Measurements from ENCODE around the gene ITGB4. TPM values are rescaled to one million over a fixed set of nuclear protein-coding genes. Genes with fewer than 3 reads are reported as not detected.

ITGB4 gene
- total RNA-seq, 1 experiment from 2014 or later, result 568 TPM

DNA sequence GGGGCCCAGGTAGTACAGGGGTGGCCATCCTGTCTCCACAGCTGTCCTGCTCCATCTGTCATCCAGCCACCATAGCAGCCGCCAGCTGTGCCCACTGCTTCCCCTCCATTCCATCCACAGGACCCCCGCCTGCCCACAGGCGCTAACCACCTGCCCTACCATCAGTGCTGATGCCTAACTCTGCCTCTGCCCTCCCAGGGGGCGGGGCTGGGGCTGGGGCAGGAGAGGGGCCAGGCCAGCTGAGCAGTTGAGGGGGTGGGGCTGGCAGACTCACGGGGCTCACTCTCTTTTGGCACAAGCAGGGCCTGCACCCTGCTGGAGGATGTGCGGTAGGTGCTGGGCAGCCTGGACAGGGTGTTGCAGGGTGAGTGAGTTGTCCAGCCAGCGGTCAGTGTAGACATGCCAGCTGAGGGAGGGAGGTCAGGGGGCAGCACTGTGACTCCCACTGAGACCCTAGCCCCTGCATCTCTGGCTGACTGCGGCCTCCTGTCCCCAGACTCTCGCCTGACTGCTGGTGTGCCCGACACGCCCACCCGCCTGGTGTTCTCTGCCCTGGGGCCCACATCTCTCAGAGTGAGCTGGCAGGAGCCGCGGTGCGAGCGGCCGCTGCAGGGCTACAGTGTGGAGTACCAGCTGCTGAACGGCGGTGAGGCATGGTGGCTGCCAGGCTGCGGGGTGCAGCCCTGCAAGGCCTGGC is 34.1 kb downstream of the ITGB4 start:
- ChIA-PET CTCF (interaction anchor here (1.0 kb wide), 1 partner anchor 154 kb away, joined by 3 read pairs; no protein-coding TSS in a partner anchor), RAD21 (ENCODE audit: low non-redundant PET in 1 of 2, low total read pairs in 2 of 2, uncharacterized antibody in 2 of 2, unreplicated experiment in 2 of 2) (no interaction called here), POLR2A (no interaction called here)
- no TSS peak for BruUV-seq (replicated peaks)
- TF ChIP-seq POLR2AphosphoS5 (IDR thresholded peaks at IDR 0.05; ENCODE audit: low read depth, low read length) (peak; percentile 42), ATF3 (IDR thresholded peaks at IDR 0.05) (no peak), RAD21 (IDR thresholded peaks at IDR 0.05; ENCODE audit: low read depth) (no peak), SP1 (IDR thresholded peaks at IDR 0.05; ENCODE audit: low read depth) (no peak), SIN3A (IDR thresholded peaks at IDR 0.05; ENCODE audit: low read depth) (no peak), EGR1 (IDR thresholded peaks at IDR 0.05; ENCODE audit: low read depth) (no peak), JUND (IDR thresholded peaks at IDR 0.05) (no peak)
- H3K4me1 ChIP-seq (ENCODE audit: control insufficient read depth in 1 of 2, insufficient read depth in 2 of 2, low read length in 2 of 2), result peaks cover 0 to 6% of the 10 kb centered on the region in 2 experiments; a peak in 1 of 4 replicates
- no peaks in the 10 kb centered on the region for H3K79me2 ChIP-seq (ENCODE audit: insufficient read depth, low read length)
- peaks cover 20 to 73% of the 10 kb centered on the region in 2 experiments for H3K36me3 ChIP-seq (ENCODE audit: control insufficient read depth in 1 of 2, insufficient read depth in 2 of 2, low read length in 2 of 2)
- no peaks in the 10 kb centered on the region for H3K27me3 ChIP-seq (ENCODE audit: insufficient read depth, low read length)
- H3K9ac ChIP-seq (ENCODE audit: low read length), result no peak overlapping the region
- no peaks in the 10 kb centered on the region for H3K9me2 ChIP-seq (ENCODE audit: insufficient read depth)
- H2AFZ ChIP-seq (ENCODE audit: low read depth, low read length, poor library complexity, severe bottlenecking), result no peak overlapping the region
- peak; percentile 11 for ATAC-seq
- no peak for DNase-seq (ENCODE audit: low read depth, low spot score)
- no peak overlapping the region for H3K4me2 ChIP-seq (ENCODE audit: low read length)
- H3K9me3 ChIP-seq (ENCODE audit: control insufficient read depth in 1 of 2, insufficient read depth in 1 of 2, low read depth in 1 of 2, low read length in 2 of 2), result no peaks in the 10 kb centered on the region
- H3K27ac ChIP-seq (ENCODE audit: low read depth, low read length), result no peak overlapping the region; the same call in 1 of the 2 replicates
- H4K20me1 ChIP-seq (ENCODE audit: insufficient read depth), result no peaks in the 10 kb centered on the region
- intact Hi-C loops (cut with micrococcal nuclease), result loop anchor here (10.0 kb wide), 1 partner anchor 331 kb away; no protein-coding TSS in a partner anchor
- no peak overlapping the region for H3K4me3 ChIP-seq (replicated peaks in 1 of 2; ENCODE audit: low read depth in 1 of 2, low read length in 2 of 2)

- Histone ChIP-seq H3K36me3 (ENCODE audit: control insufficient read depth in 1 of 2, insufficient read depth in 2 of 2, low read length in 2 of 2) (peaks cover 15 to 67% of the 10 kb centered on the region in 2 experiments; a peak in 3 of 4 replicates), H3K9me3 (ENCODE audit: control insufficient read depth in 1 of 2, insufficient read depth in 1 of 2, low read depth in 1 of 2, low read length in 2 of 2) (no peaks in the 10 kb centered on the region), H3K27me3 (ENCODE audit: insufficient read depth, low read length) (no peaks in the 10 kb centered on the region), H3K9me2 (ENCODE audit: insufficient read depth) (no peaks in the 10 kb centered on the region), H2AFZ (ENCODE audit: low read depth, low read length, poor library complexity, severe bottlenecking) (no peak overlapping the region), H4K20me1 (ENCODE audit: insufficient read depth) (no peaks in the 10 kb centered on the region), H3K4me1 (ENCODE audit: control insufficient read depth in 1 of 2, insufficient read depth in 2 of 2, low read length in 2 of 2) (peaks cover 0 to 6% of the 10 kb centered on the region in 2 experiments; a peak in 1 of 4 replicates), H3K79me2 (ENCODE audit: insufficient read depth, low read length) (no peaks in the 10 kb centered on the region), H3K4me2 (ENCODE audit: low read length) (no peak overlapping the region), H3K27ac (ENCODE audit: low read depth, low read length) (no peak overlapping the region; the same call in 1 of the 2 replicates), H3K9ac (ENCODE audit: low read length) (no peak overlapping the region), H3K4me3 (replicated peaks in 1 of 2; ENCODE audit: low read depth in 1 of 2, low read length in 2 of 2) (no peak overlapping the region)
- DNase-seq (ENCODE audit: low read depth, low spot score), result no peak
- ChIA-PET CTCF (interaction anchor here (1.0 kb wide), 1 partner anchor 155 kb away, joined by 3 read pairs; no protein-coding TSS in a partner anchor), POLR2A (no interaction called here), RAD21 (ENCODE audit: low non-redundant PET in 1 of 2, low total read pairs in 2 of 2, uncharacterized antibody in 2 of 2, unreplicated experiment in 2 of 2) (no interaction called here)
- no peak for TF ChIP-seq ATF3 (IDR thresholded peaks at IDR 0.05)
- TF ChIP-seq REST (IDR thresholded peaks at IDR 0.05; ENCODE audit: low read depth), result no peak
- TF ChIP-seq SRF (IDR thresholded peaks at IDR 0.05; ENCODE audit: low read depth), result no peak
- TF ChIP-seq, protein P1, sequence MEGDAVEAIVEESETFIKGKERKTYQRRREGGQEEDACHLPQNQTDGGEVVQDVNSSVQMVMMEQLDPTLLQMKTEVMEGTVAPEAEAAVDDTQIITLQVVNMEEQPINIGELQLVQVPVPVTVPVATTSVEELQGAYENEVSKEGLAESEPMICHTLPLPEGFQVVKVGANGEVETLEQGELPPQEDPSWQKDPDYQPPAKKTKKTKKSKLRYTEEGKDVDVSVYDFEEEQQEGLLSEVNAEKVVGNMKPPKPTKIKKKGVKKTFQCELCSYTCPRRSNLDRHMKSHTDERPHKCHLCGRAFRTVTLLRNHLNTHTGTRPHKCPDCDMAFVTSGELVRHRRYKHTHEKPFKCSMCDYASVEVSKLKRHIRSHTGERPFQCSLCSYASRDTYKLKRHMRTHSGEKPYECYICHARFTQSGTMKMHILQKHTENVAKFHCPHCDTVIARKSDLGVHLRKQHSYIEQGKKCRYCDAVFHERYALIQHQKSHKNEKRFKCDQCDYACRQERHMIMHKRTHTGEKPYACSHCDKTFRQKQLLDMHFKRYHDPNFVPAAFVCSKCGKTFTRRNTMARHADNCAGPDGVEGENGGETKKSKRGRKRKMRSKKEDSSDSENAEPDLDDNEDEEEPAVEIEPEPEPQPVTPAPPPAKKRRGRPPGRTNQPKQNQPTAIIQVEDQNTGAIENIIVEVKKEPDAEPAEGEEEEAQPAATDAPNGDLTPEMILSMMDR (IDR thresholded peaks at IDR 0.05 in 2 of 3, conservative IDR thresholded peaks at IDR 0.05 in 1 of 3; ENCODE audit: borderline replicate concordance in 1 of 3, insufficient read depth in 1 of 3, low read depth in 2 of 3, low read length in 2 of 3), result no peak
- TF ChIP-seq FOSL1 (IDR thresholded peaks at IDR 0.05; ENCODE audit: low read depth), result no peak
- no peak for TF ChIP-seq JUND (IDR thresholded peaks at IDR 0.05)
- TF ChIP-seq, protein P2, sequence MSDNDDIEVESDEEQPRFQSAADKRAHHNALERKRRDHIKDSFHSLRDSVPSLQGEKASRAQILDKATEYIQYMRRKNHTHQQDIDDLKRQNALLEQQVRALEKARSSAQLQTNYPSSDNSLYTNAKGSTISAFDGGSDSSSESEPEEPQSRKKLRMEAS (IDR thresholded peaks at IDR 0.05), result no peak
- no peak for TF ChIP-seq POLR2AphosphoS5 (IDR thresholded peaks at IDR 0.05; ENCODE audit: low read depth, low read length)
- TF ChIP-seq ZNF274 (IDR thresholded peaks at IDR 0.05; ENCODE audit: low read depth, low read length), result no peak
- ATAC-seq, result no peak
- BruUV-seq (replicated peaks), result no TSS peak
- intact Hi-C loops (cut with micrococcal nuclease), result loop anchor here (10.0 kb wide), 1 partner anchor 331 kb away; no protein-coding TSS in a partner anchor
These were observed 34.7 kb downstream of the ITGB4 start for GRCh38 chr17:75755990-75756389.
